WTC11 (cell line): Measurements from ENCODE around the gene RFX3.

ENCODE experiments used
- CTCF ChIP-seq: fragments of 200-600 bp; IDR thresholded peaks from 2 replicates; pipeline ENCODE4 v1.8.0; 2022; ENCODE audit warnings: antibody characterized with exemption
- GRHL2 ChIP-seq: fragments of 250-450 bp; sonication (Bioruptor Pico); IDR thresholded peaks from 2 replicates; pipeline ENCODE4 v1.8.0; 2022; ENCODE audit warnings: mild to moderate bottlenecking, moderate library complexity; ENCODE audit not compliant: insufficient replicate concordance, severe bottlenecking
- MAX ChIP-seq: sonication (generic); formaldehyde crosslinking; IDR thresholded peaks from 2 replicates; pipeline ENCODE4 v1.8.0; 2022; ENCODE audit warnings: mild to moderate bottlenecking, missing genetic modification reagents
- ZNF281 ChIP-seq: sonication (generic); formaldehyde crosslinking; IDR thresholded peaks from 2 replicates; pipeline ENCODE4 v1.8.0; 2023; ENCODE audit warnings: mild to moderate bottlenecking, missing genetic modification reagents

DNA sequence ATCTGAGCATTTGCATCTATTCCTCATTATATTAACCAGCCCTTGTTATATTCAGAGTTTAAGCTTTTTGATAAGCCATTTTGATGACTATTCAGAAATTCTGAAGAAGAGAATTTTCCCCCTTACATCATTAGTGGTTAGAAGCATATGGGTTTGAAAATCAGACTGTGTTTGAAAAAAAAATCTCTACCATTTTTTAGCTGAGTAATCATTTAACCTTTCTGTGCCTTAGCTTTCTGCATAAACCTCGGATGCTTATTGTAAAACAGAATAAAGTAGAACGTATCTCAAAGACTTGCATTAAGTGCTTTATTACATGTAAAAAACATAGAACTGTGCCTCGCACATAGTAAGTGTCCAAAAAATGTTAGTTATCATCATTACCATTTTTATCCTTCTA is 278.6 kb downstream of the RFX3 start:
- no peak for TF ChIP-seq GRHL2
- no peak for TF ChIP-seq MAX (CRISPR knock-in tag)
- TF ChIP-seq CTCF: no peak
- TF ChIP-seq ZNF281 (CRISPR knock-in tag): no peak
